SK-N-SH (cell line): ENCODE results near the gene AUP1. TPM values are rescaled to one million over a fixed set of nuclear protein-coding genes. Genes with fewer than 3 reads are reported as not detected.

Experiments
- CTCF ChIA-PET: fragments of 300-600, 350-600 bp; formaldehyde crosslinking; extraction: SDS; loops from one replicate; lab custom pipeline; 2021; lab: Yijun Ruan, JAX
- POLR2A ChIA-PET: fragments of 350-600 bp; sonication (Branson Sonifier 250); formaldehyde crosslinking; extraction: SDS; loops from one replicate; lab custom pipeline; 2020; ENCODE audit warnings: antibody characterized with exemption, inconsistent platforms; lab: Yijun Ruan, JAX
- DNase-seq: peaks from one replicate; pipeline ENCODE4 v3.0.0; 2012
- H2AFZ ChIP-seq: fragments of 200-600 bp; sonication (generic); 2 replicates; pipeline ENCODE4 v1.8.1; 2016; ENCODE audit warnings: antibody characterized with exemption, mild to moderate bottlenecking, low read depth
- H3F3A ChIP-seq: fragments of 200-600 bp; sonication (generic); replicated peaks from 2 replicates; pipeline ENCODE3; 2016; ENCODE audit warnings: antibody characterized with exemption, mild to moderate bottlenecking; ENCODE audit not compliant: insufficient read depth
- H3K27ac ChIP-seq, 2 experiments: fragments of 200-500 bp in 1 of 2; fragments of 200-600 bp in 1 of 2; sonication (Bioruptor generic) in 1 of 2; sonication (generic), shearing (Covaris generic) in 1 of 2; 2 replicates each; pipeline versions ENCODE4 v1.5.1 to v1.6.1; 2014 to 2016; ENCODE audit warnings: low read depth in 2 of 2, inconsistent platforms in 1 of 2, low read length in 1 of 2, mild to moderate bottlenecking in 1 of 2, mixed read lengths in 1 of 2
- H3K27me3 ChIP-seq: fragments of 200-600 bp; sonication (generic), shearing (Covaris generic); 2 replicates; pipeline ENCODE4 v1.6.1; 2016; ENCODE audit warnings: mixed run types; ENCODE audit not compliant: insufficient read depth
- H3K36me3 ChIP-seq, 2 experiments: fragments of 200-500 bp in 1 of 2; fragments of 200-600 bp in 1 of 2; sonication (Bioruptor generic) in 1 of 2; sonication (generic) in 1 of 2; replicated peaks in 1 of 2; 2 replicates each; pipeline versions ENCODE3 to v1.5.1; 2014 to 2016; ENCODE audit warnings: low read length in 1 of 2, mild to moderate bottlenecking in 1 of 2; ENCODE audit not compliant: insufficient read depth in 2 of 2, control insufficient read depth in 1 of 2
- H3K4me1 ChIP-seq, 2 experiments: fragments of 200-500 bp in 1 of 2; fragments of 200-600 bp in 1 of 2; sonication (Bioruptor generic) in 1 of 2; sonication (generic), shearing (Covaris generic) in 1 of 2; 2 replicates each; pipeline versions ENCODE4 v1.5.1 to v1.6.1; 2014 to 2016; ENCODE audit warnings: low read depth in 1 of 2, low read length in 1 of 2, mixed run types in 1 of 2; ENCODE audit not compliant: insufficient read depth in 2 of 2, control insufficient read depth in 1 of 2
- H3K4me2 ChIP-seq: fragments of 200-600 bp; sonication (generic), shearing (Covaris generic); 2 replicates; pipeline ENCODE4 v1.6.1; 2017; ENCODE audit warnings: mixed run types
- H3K4me3 ChIP-seq, 2 experiments: fragments of 200-500 bp in 1 of 2; fragments of 200-600 bp in 1 of 2; sonication (Bioruptor generic) in 1 of 2; sonication (generic), shearing (Covaris generic) in 1 of 2; 2 replicates each; pipeline versions ENCODE4 v1.5.1 to v1.8.1; 2014 to 2016; ENCODE audit warnings: low read depth in 2 of 2, inconsistent platforms in 1 of 2, low read length in 1 of 2, mild to moderate bottlenecking in 1 of 2, mixed read lengths in 1 of 2, moderate library complexity in 1 of 2
- H3K79me2 ChIP-seq: fragments of 200-600 bp; sonication (generic); 2 replicates; pipeline ENCODE4 v1.8.1; 2017; ENCODE audit warnings: mild to moderate bottlenecking; ENCODE audit not compliant: insufficient read depth
- H3K9ac ChIP-seq: fragments of 200-600 bp; sonication (generic); 2 replicates; pipeline ENCODE4 v1.6.1; 2017; ENCODE audit warnings: mixed run types
- H3K9me2 ChIP-seq: fragments of 200-600 bp; sonication (generic); 2 replicates; pipeline ENCODE4 v1.6.1; 2017; ENCODE audit warnings: mixed run types
- H3K9me3 ChIP-seq: fragments of 200-600 bp; sonication (generic); 2 replicates; pipeline ENCODE4 v1.6.1; 2017; ENCODE audit warnings: mixed run types, mild to moderate bottlenecking, moderate library complexity
- H4K20me1 ChIP-seq: fragments of 200-600 bp; sonication (generic); 2 replicates; pipeline ENCODE4 v1.6.1; 2017; ENCODE audit warnings: mild to moderate bottlenecking, mixed run types; ENCODE audit not compliant: insufficient read depth
- ELF1 ChIP-seq: IDR thresholded peaks from 2 replicates; pipeline ENCODE4 v1.4.0; 2012
- MEF2A ChIP-seq: IDR thresholded peaks from 2 replicates; pipeline ENCODE4 v1.4.0; 2012; ENCODE audit warnings: low read depth, borderline replicate concordance
- MXI1 ChIP-seq: IDR thresholded peaks from 2 replicates; pipeline ENCODE4 v1.6.1; 2012; ENCODE audit warnings: mild to moderate bottlenecking, low read depth, low read length, improper control_type of control experiment
- NRF1 ChIP-seq: IDR thresholded peaks from 2 replicates; pipeline ENCODE4 v1.6.1; 2012; ENCODE audit warnings: low read depth, mild to moderate bottlenecking, low read length
- POLR2AphosphoS5 ChIP-seq: IDR thresholded peaks from 2 replicates; pipeline ENCODE4 v1.6.1; 2012; ENCODE audit warnings: low read depth, low read length
- RFX5 ChIP-seq: IDR thresholded peaks from 2 replicates; pipeline ENCODE4 v1.6.1; 2012; ENCODE audit warnings: mild to moderate bottlenecking, improper control_type of control experiment, low read length
- RXRA ChIP-seq: IDR thresholded peaks from 2 replicates; pipeline ENCODE4 v1.4.0; 2012; ENCODE audit warnings: low read depth, mild to moderate bottlenecking, borderline replicate concordance
- SIN3A ChIP-seq: IDR thresholded peaks from 2 replicates; pipeline ENCODE4 v1.6.1; 2012; ENCODE audit warnings: low read depth, mild to moderate bottlenecking, low read length, moderate library complexity, borderline replicate concordance
- SMC3 ChIP-seq: IDR thresholded peaks from 2 replicates; pipeline ENCODE4 v1.6.1; 2012; ENCODE audit warnings: low read depth, low read length, improper control_type of control experiment
- TAF1 ChIP-seq: IDR thresholded peaks from 2 replicates; pipeline ENCODE4 v1.6.1; 2012; ENCODE audit warnings: low read depth, mild to moderate bottlenecking, low read length, moderate library complexity, borderline replicate concordance
- TCF12 ChIP-seq: IDR thresholded peaks from 2 replicates; pipeline ENCODE4 v1.4.0; 2012
- TEAD4 ChIP-seq: IDR thresholded peaks from 2 replicates; pipeline ENCODE4 v1.4.0; 2012; ENCODE audit warnings: mild to moderate bottlenecking, borderline replicate concordance; ENCODE audit not compliant: insufficient read depth
- YY1 ChIP-seq: IDR thresholded peaks from 2 replicates; pipeline ENCODE4 v1.4.0; 2012; ENCODE audit warnings: low read depth, mild to moderate bottlenecking
- WGBS: methylation state at CpG from one replicate; pipeline ENCODE4 v1.1.6; 2017; ENCODE audit warnings: low lambda C conversion rate; 5-methylcytosine and 5-hydroxymethylcytosine counted together
- polyA plus RNA-seq, 3 experiments: library from polyadenylated mRNA; depleted of rRNA; stranded (reverse); fragments of >200 nt; gene quantifications; 2 replicates each; pipeline ENCODE4 v1.2.3, GENCODE V29; 2012
- TF ChIP-seq, protein P1 (sequence below): IDR thresholded peaks from 2 replicates; pipeline ENCODE4 v1.6.1; 2012; ENCODE audit warnings: mild to moderate bottlenecking, low read depth, low read length, moderate library complexity
- TF ChIP-seq, protein P2 (sequence below): IDR thresholded peaks from 2 replicates; pipeline ENCODE4 v1.4.0; 2012; ENCODE audit warnings: low read depth, borderline replicate concordance
- TF ChIP-seq, protein P3 (sequence below): fragments of 150-350 bp; IDR thresholded peaks from 2 replicates; pipeline ENCODE4 v1.6.1; 2016; ENCODE audit warnings: mild to moderate bottlenecking, low read depth, low read length

AUP1 gene
- polyA plus RNA-seq, 1 of the 3 experiments (the other 2 are of a cell fraction) = 118 TPM

DNA sequence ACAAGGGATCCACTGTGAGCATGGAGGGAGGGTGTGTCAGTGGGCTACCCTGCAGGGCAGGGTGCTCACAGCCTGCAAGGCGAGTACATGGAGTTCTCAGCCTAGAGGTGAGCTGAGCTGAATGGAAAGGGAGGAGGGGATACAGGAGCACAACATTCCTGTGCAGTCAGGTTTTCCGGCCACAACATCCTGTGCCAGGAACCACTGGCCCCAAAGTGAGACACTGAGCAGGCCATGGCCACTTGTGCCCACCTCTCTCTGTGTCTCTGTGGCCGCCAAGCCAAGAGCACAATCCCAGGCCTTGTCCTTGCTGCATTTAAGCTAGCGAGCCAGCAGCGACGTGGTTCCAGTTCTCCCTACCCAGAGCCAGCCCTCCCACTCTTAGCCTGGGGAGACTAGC lies 31.1 kb upstream of the AUP1 start (continued):
- TF ChIP-seq, protein P1, sequence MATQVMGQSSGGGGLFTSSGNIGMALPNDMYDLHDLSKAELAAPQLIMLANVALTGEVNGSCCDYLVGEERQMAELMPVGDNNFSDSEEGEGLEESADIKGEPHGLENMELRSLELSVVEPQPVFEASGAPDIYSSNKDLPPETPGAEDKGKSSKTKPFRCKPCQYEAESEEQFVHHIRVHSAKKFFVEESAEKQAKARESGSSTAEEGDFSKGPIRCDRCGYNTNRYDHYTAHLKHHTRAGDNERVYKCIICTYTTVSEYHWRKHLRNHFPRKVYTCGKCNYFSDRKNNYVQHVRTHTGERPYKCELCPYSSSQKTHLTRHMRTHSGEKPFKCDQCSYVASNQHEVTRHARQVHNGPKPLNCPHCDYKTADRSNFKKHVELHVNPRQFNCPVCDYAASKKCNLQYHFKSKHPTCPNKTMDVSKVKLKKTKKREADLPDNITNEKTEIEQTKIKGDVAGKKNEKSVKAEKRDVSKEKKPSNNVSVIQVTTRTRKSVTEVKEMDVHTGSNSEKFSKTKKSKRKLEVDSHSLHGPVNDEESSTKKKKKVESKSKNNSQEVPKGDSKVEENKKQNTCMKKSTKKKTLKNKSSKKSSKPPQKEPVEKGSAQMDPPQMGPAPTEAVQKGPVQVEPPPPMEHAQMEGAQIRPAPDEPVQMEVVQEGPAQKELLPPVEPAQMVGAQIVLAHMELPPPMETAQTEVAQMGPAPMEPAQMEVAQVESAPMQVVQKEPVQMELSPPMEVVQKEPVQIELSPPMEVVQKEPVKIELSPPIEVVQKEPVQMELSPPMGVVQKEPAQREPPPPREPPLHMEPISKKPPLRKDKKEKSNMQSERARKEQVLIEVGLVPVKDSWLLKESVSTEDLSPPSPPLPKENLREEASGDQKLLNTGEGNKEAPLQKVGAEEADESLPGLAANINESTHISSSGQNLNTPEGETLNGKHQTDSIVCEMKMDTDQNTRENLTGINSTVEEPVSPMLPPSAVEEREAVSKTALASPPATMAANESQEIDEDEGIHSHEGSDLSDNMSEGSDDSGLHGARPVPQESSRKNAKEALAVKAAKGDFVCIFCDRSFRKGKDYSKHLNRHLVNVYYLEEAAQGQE = no peak
- no peak for TF ChIP-seq YY1
- TF ChIP-seq, protein P2, sequence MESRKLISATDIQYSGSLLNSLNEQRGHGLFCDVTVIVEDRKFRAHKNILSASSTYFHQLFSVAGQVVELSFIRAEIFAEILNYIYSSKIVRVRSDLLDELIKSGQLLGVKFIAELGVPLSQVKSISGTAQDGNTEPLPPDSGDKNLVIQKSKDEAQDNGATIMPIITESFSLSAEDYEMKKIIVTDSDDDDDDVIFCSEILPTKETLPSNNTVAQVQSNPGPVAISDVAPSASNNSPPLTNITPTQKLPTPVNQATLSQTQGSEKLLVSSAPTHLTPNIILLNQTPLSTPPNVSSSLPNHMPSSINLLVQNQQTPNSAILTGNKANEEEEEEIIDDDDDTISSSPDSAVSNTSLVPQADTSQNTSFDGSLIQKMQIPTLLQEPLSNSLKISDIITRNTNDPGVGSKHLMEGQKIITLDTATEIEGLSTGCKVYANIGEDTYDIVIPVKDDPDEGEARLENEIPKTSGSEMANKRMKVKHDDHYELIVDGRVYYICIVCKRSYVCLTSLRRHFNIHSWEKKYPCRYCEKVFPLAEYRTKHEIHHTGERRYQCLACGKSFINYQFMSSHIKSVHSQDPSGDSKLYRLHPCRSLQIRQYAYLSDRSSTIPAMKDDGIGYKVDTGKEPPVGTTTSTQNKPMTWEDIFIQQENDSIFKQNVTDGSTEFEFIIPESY = no peak
- TF ChIP-seq, all 33 proteins: peak for 0

GRCh38 chr2:74559912-74560311 lies 30.4 kb upstream of the AUP1 start:
- TF ChIP-seq NRF1 (no peak), TAF1 (no peak), MXI1 (no peak), SIN3A (no peak), MEF2A (no peak), RFX5 (no peak), SMC3 (no peak), RXRA (no peak), TEAD4 (no peak), POLR2AphosphoS5 (no peak), TCF12 (no peak), ELF1 (no peak)
- TF ChIP-seq, protein P2 = no peak
- TF ChIP-seq, protein P3, sequence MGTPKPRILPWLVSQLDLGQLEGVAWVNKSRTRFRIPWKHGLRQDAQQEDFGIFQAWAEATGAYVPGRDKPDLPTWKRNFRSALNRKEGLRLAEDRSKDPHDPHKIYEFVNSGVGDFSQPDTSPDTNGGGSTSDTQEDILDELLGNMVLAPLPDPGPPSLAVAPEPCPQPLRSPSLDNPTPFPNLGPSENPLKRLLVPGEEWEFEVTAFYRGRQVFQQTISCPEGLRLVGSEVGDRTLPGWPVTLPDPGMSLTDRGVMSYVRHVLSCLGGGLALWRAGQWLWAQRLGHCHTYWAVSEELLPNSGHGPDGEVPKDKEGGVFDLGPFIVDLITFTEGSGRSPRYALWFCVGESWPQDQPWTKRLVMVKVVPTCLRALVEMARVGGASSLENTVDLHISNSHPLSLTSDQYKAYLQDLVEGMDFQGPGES = no peak
- Histone ChIP-seq H2AFZ (no peak overlapping the region), H3K4me1 (peaks cover 9 to 10% of the 10 kb centered on the region in 2 experiments; a peak in 2 of 4 replicates), H4K20me1 (no peaks in the 10 kb centered on the region), H3K9me2 (no peaks in the 10 kb centered on the region), H3K79me2 (peaks cover 17% of the 10 kb centered on the region), H3K27ac (no peak overlapping the region), H3K4me3 (no peak overlapping the region), H3K36me3 (peaks cover 10 to 17% of the 10 kb centered on the region in 2 experiments), H3K9ac (no peak overlapping the region), H3F3A (peaks cover 14% of the 10 kb centered on the region), H3K4me2 (no peak overlapping the region), H3K9me3 (no peaks in the 10 kb centered on the region), H3K27me3 (no peaks in the 10 kb centered on the region)
- ChIA-PET CTCF (interaction anchor here (3.2 kb wide), 1 partner anchor 29 kb away, joined by 15 read pairs; no protein-coding TSS in a partner anchor), POLR2A (no interaction called here)
- WGBS = 87% methylated on average over 5 of the region's 5 CpGs
- no peak for DNase-seq
